Hindlimb muscle (tissue), 1 donor: Measurements from ENCODE around the gene THRA. TPM values are rescaled to one million over a fixed set of nuclear protein-coding genes. Genes with fewer than 3 reads are reported as not detected.
A peak's percentile ranks its signal among the peaks of the same experiment; 100 is the strongest.

Experiments
- DNase-seq: peaks from one replicate; pipeline ENCODE4 v3.0.0-alpha.2; 2013
- polyA plus RNA-seq: library from polyadenylated mRNA; unstranded; fragments of 120-200 nt; gene quantifications from one replicate; pipeline ENCODE4 v1.2.1, GENCODE V29; 2013; ENCODE audit not compliant: insufficient read length

The THRA gene
- polyA plus RNA-seq, 1 donor: 85.6 TPM

GRCh38 chr17:40084477-40084876, 21.7 kb downstream of the THRA start:
- no peak for DNase-seq

DNA sequence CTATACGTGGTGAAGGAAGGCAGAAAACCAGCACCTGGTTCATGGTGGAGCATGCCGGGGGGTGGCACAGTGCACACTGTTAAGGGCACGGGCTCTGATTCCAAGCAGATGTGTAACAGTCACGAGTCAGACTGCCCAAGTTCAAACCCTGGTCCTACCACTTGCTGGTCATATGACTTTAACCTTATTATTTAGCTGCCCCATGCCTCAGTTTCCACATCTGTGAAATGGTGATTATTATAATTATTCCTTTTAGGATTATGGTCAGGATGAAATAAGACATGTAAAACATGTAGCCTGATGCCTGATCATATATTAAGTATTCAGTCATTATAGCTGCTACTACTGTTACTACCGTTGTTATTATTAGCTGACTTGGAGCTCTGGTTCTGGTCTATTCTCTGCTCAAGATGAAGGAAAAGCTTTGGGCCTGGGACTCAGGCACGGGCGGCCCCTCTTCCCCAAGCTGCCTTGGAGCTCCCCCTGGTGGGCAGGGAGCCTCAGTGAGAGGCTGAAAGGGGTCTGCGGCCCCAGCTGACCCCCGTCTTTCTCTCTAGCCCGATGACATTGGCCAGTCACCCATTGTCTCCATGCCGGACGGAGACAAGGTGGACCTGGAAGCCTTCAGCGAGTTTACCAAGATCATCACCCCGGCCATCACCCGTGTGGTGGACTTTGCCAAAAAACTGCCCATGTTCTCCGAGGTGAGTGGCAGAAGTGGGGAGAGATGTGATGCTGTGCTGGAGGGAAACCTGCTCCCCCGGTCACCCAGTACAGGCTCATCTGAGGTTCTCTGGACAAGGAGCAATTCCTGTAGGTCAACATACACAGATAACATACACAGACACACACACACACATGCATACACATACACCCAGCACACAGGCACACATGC, 23.6 kb downstream of the THRA start:
- no peak for DNase-seq

DNA sequence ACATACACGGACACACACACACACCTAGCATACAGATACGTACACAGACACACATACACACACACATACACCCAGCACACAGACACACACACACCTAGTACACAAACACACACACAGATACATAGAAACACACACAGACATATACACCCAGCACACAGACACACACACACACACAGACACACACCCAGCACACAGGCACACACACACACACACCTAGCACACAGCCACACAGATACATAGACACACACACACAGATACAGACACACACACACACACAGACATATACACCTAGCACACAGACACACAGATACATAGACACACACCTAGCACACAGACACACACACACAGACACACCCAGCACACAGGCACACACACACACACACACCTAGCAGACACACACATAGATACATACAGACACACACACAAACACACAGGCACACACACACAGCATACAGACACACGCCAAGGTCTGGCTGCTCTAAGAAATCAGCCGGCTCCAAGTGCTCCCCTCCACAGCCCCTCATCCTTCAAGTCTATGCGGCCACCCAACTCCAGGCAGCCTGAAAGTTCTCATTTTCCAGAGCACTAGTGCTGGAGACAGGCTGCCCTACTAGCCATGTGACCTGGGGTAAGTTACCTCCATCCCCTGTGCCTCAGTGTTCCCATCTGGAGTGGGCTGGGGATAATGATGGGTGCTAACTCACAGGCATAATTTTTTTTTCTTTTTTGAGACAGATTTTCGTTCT, 24.5 kb downstream of the THRA start:
- DNase-seq: no peak

DNA sequence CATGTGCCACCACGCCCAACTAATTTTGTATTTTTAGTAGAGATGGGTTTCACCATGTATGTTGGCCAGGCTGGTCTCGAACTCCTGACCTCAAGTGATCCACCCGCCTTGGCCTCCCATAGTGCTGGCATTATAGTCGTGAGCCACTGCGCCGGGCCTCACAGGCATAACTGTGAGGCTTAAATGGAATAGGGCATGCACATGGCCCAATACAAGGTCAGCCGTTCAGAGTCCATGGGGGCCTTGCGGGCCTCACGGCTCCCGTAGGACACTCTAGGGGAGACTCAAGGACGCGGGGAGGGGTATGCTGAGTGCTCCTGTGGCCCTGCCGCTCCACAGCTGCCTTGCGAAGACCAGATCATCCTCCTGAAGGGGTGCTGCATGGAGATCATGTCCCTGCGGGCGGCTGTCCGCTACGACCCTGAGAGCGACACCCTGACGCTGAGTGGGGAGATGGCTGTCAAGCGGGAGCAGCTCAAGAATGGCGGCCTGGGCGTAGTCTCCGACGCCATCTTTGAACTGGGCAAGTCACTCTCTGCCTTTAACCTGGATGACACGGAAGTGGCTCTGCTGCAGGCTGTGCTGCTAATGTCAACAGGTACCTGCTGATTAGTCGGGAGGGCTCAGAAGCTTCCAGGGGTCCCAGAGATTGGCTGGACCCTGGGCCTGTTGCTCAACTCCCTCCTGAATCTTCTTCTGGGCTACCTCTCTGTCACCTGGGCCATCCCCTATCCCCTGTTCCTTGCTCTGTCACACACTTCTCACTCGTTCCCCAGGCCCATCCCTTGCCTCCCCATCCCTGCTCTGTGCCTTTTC, 25.3 kb downstream of the THRA start:
- no peak for DNase-seq

GRCh38 chr17:40089077-40089895, 26.5 kb downstream of the THRA start:
- no peak for DNase-seq

- DNase-seq: no peak
Measured at GRCh38 chr17:40090237-40091119, 27.7 kb downstream of the THRA start.

DNA sequence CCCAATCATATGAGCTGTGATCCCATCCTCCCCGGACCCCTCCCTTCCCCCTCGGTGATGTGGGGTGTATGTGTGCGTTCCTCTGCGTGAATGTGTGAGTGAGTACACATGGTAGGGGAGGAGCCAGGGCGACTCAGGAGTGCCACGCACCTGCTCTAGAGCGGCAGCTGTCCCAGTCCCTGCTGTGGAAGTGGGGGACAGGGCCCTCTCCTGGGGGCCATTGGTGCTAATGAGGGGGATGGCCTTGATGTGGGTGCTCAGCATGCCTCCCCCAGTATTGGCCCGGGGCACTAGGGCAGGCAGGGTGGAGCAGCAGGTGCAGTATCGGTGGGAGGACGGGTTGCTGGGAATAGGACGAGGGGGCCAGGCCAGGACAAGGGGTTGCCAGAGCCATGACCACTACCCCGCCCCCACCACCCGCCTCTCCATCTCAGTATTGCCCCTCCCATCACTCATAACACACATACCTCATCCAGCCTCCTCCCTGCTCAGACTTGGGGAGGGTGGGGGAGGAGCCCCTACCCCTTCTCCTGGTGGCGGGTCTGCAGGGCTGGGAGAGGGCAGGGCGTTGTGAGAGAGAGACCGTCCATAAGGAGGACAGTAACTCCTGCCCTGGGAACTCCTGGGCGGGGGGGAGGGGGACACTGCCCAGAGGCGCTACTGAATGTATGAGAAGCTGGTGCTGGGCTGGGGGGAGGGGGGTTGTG, 29.1 kb downstream of the THRA start:
- no peak for DNase-seq

GRCh38 chr17:40092581-40092980, 29.8 kb downstream of the THRA start:
- DNase-seq: no peak

GRCh38 chr17:40093005-40093579, 30.3 kb downstream of the THRA start:
- no peak for DNase-seq

- DNase-seq: no peak
Measured at GRCh38 chr17:40093580-40094201, 30.9 kb downstream of the THRA start.

DNA sequence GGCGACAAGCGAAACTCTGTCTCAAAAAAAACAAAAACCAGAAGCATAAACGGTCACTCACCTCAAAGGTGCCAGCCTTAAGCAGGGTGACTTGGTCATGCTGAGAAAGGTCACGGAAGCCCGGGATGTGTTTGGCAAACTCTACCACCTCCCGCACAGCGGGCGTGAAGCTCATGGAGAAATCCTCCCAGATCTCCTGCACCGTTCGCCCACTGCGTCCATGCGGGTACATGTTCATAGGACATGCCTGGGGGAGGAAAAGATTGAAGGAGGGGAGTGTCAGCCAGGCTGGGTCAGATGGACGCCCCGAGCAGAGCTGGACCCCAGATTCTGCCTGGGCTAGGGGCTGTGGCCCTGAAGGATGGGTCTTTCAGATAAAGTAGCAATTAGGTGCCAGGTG, 32.1 kb downstream of the THRA start:
- DNase-seq: no peak

- DNase-seq: no peak
Measured at GRCh38 chr17:40095351-40095943, 32.7 kb downstream of the THRA start.

- DNase-seq: no peak
Measured at GRCh38 chr17:40095944-40096791, 33.4 kb downstream of the THRA start.

GRCh38 chr17:40097087-40097486, 34.3 kb downstream of the THRA start:
- no peak for DNase-seq

DNA sequence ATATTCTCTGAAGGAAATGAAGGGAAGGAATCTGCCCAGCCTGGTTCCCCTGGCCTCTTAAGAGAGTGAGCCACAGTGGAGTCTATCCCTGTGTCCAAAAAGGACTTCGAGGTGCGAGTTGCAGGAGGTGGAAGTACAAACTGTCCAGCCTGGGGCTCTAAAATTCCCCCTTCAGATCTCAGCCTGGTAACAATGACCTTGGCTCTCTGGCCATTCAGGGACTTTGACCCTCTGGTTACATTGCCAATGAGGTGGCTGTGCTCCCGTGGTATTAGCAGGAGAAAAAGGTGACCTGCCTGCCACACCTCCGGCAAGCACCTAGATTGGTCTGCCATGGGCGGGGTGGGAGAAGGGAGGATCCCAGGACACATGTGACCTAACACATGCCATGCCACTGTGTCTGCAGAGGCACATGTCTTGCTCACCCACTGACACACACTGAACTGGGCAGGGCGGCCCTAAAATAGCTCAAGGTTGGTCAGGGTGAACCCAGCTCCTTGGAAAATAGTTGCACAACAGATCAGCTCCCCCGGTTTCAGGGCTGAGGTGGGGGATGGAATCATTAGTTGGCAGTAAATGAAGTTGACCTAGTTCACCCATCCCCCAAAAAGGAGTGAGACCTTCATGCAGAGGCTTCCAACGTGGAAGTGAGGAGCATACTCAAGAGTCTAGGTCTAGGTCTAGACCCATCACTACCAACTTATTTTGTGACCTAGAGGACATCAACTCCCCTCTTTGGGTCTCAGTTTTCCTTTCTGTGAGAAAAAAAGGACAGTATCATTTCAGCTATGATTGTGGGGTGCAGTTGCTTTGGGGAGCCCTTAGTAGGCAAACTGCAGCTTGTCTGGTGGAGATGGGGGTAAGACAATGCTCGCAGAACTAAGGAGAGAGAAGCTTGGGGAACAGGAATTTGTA, 35.4 kb downstream of the THRA start:
- no peak for DNase-seq

GRCh38 chr17:40098846-40099618, 36.3 kb downstream of the THRA start:
- DNase-seq: peak; percentile 93
